NCI-H2196 (cell line): Measurements from ENCODE around the gene LRRC15.
A peak's percentile ranks its signal among the peaks of the same experiment; 100 is the strongest.

Experiments used
- DNase-seq: peaks from one replicate; lab custom pipeline; 2025; ENCODE audit not compliant: unreplicated experiment; lab: John Stamatoyannopoulos, UW

Gene LRRC15

GRCh38 chr3:194364652-194365434, 4.7 kb downstream of the LRRC15 start:
- DNase-seq = no peak

GRCh38 chr3:194364314-194364651, 5.3 kb downstream of the LRRC15 start:
- DNase-seq = no peak

GRCh38 chr3:194360568-194360967, 9.0 kb downstream of the LRRC15 start:
- no peak for DNase-seq

GRCh38 chr3:194357681-194358080, 11.9 kb downstream of the LRRC15 start:
- no peak for DNase-seq

GRCh38 chr3:194355379-194355778, 14.2 kb downstream of the LRRC15 start:
- no peak for DNase-seq

GRCh38 chr3:194354315-194354714, 15.2 kb downstream of the LRRC15 start:
- no peak for DNase-seq

- DNase-seq = no peak
These were observed 16.8 kb downstream of the LRRC15 start for GRCh38 chr3:194352667-194353246.

- no peak for DNase-seq
These were observed 17.5 kb downstream of the LRRC15 start for GRCh38 chr3:194351952-194352536.

- no peak for DNase-seq
These were observed 18.4 kb downstream of the LRRC15 start, which contains the start of gene CPN2 for GRCh38 chr3:194351080-194351672. CPN2 (minus strand) TSS chr3:194351328; CDS start chr3:194342702, 8,626 bp downstream.

GRCh38 chr3:194350726-194351071, 18.8 kb downstream of the LRRC15 start:
- DNase-seq = no peak

GRCh38 chr3:194348354-194348753, 21.2 kb downstream of the LRRC15 start:
- DNase-seq = no peak

- no peak for DNase-seq
These were observed 22.9 kb downstream of the LRRC15 start for GRCh38 chr3:194346621-194347020.

GRCh38 chr3:194346035-194346434, 23.5 kb downstream of the LRRC15 start:
- no peak for DNase-seq

GRCh38 chr3:194344012-194344411, 25.5 kb downstream of the LRRC15 start:
- peak; percentile 74 for DNase-seq

GRCh38 chr3:194343561-194343893, 26.0 kb downstream of the LRRC15 start:
- DNase-seq = no peak

- no peak for DNase-seq
These were observed 26.5 kb downstream of the LRRC15 start for GRCh38 chr3:194342861-194343560.

- no peak for DNase-seq
These were observed 28.7 kb downstream of the LRRC15 start for GRCh38 chr3:194340757-194341400.

GRCh38 chr3:194339840-194340239, 29.7 kb downstream of the LRRC15 start:
- DNase-seq = no peak

GRCh38 chr3:194339356-194339755, 30.2 kb downstream of the LRRC15 start:
- DNase-seq = no peak

GRCh38 chr3:194337965-194338753, 31.4 kb downstream of the LRRC15 start:
- no peak for DNase-seq
